ENCODE results near the gene AMPD2.

Gene AMPD2

DNA sequence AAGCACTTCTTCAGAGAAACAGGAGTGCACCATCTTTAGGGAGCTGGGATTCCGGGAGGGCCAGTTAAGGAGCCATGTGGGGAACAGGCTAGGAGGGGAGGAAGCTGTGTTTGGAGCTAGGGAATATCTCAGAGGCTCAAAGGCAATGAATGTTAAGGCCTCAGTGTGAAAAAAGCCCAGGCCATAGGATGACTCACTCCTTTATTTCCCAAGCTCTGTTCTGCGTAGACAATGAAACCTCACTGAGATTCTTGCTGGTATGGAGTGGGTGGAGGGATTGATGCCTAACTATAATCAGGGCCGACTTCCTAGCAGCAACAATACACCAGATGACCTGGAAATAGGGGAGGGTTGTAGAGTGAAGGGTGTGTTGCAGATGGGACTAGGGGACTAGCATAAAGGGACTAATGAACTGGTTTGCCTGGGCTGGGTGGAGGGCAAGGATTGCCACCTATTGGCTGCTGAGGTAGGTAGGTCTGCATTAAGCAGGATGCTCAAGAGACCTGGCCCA is 2.3 kb upstream of the AMPD2 start:
- DNase-seq = no peak

DNA sequence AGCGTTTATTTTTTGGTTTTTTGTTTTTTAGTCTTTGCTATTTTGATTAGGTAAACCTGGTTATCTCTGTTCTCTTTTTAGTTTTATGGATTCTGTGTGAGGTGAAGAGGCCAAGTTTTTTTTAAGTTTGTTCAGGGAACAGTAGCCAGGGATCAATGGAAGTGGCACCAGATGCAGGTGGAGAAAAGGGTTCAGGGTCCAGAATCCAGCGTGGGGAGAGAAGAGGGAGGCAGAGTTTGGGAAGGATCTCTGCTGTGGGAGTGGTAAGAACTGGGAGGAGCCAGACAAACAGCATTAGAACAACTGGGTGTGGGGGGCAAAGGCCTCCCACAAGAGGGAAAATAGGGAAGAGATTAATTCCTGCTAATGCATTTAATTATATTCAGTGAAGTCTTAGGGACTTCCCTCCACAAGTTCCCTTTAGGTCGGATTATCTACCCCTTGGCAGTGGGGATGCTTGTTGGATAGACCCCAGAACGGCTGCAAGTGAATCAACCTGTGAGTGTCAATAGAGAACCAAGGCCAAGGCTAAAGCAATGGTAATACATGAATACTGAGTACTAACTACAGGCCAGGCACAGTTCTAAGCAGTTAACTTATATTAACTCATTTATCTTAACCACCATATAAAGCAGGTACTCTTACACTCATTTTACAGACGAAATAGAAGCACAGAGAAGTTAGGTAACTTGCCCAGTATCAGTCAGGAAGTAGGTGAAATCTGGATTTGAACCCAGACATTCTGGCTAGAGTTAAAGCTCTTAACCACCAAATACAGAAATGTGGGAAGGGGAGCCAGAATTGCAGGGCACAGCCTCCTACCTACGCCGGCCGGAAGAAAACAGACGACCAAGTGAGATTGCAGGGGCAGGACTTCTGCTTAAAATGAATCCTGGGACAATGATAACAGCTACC is 719 bp upstream of the AMPD2 start:
- no peak for DNase-seq

DNA sequence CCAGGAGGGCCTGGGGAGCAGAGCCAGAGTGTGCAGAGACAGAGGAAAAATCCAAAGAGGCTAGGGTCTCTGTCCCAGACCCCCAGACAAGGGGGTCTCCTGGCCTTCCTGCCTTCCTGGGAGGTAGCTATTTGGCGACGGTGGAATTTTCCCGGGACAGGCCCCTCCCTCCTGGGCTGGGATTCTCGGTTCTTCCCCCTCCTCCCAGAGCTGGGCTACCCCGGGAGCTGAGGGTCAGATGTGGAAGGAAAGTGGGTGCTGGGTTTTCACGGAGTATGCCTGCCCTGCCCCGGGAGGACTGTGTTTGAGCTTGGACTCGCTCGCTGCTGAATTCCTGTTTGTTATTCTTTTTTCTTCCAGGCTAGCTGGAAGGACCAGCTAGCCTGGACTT is 759 bp downstream of the AMPD2 start:
- no peak for DNase-seq

GRCh38 chr1:109620841-109621286 is 1.2 kb downstream of the AMPD2 start:
- DNase-seq = peak; percentile 98

DNA sequence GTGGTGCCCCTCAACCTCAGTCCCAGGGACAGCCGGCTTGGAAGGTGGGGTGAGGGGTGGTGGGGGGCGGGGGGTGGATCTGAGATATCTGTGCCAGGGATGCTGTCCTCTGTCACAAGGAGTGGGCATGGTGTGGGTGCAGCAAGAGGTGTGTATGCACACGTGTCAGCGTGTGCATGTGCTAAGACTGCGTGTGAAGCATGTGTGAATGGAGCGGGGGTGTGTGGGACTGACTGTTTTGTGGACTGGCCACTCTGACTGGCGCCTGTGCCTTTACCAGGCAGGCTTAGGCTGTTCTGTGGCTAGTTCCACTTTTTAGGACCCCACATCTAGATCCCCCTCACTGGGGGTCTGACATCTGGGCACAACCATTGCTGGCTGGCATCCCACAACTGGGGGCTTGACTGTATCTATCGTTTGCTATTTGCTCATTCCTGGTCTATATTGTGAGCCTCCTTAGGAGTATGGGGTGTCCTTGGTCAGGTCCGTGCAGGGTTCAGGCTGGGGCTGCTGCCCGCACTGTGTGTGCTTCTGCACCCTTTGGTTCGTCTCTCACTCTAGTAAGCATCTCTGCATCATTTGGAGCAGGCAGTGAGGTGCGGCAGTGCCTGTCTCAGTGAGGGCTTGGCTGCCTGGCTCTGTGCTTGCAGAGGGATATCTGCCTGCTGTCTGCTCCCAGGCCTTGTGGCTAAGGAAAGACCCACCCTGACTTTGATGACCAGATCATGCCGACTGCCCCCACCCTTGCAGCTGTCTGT is 1.9 kb downstream of the AMPD2 start:
- DNase-seq = no peak

GRCh38 chr1:109622137-109622892 is 2.7 kb downstream of the AMPD2 start:
- DNase-seq = no peak

- DNase-seq = no peak
Measured at GRCh38 chr1:109622895-109623294, 3.3 kb downstream of the AMPD2 start.

DNA sequence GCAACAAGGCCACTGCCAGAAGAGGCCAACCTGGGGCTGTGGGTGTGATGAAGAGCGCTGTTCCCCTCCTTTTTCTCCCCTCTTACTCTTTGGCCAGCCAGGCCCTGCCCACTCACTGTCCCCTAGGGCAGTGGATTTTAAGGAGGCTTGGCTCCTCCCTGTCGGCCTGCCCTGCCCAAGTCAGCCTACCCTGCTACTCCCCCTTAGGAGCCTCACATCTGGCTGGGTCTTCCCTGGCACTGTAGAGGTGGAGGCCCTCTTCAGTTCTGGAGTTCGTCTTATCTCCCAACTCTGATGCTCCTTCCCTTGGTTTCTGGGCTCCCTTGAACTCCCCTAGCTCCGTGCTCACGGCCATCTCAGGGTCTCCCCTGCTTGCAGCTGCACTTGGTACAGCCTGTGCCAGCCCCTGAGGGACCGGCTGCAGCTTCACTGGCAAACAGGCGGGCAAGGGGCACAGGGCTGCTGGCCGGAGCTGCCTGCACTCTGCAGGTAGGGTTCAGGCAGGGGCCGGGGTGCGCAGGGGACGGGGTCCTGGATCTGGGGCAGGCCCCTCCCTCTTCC is 4.0 kb downstream of the AMPD2 start:
- DNase-seq = no peak

DNA sequence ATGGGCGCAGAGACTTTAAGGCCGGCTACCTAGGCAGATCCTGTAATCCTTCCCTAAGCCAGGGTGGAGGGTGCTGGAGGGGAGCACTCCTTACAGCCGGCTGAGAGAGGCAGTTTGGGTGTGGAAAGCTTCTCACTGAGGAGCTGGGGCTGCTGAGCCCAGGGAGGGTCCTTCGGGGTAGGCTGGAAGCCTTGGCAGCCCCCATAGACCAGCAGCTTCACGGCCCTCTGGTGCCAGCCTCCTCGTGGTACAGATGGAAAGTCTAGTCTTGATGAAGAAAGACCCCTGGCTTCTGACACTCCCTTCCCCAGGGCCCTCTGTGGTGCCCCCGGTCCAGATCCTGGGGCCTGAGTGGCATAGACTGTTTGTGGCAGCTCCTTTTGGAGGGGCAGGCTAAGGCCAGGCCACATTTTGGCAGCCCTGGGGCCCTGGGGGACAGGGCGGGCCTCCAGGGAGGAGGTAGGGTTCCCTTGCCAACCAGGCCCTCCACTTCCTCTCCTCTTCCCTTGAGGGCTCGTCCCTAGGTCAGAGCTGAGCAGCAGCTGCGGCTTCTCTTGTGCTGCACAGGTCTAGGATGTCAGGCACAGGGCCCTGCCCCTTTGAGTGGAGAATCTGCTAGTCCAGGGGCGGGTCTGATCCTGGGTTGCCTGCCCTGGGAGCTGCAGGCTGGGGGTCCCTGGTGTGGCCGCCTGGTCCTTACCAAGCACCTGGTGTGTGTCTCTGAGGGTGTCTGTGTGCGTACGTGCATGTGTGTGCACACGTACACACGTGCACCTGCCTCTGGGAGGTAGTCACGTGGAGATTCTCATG is 4.8 kb downstream of the AMPD2 start:
- DNase-seq = no peak

GRCh38 chr1:109625176-109625575 is 5.5 kb downstream of the AMPD2 start:
- no peak for DNase-seq

DNA sequence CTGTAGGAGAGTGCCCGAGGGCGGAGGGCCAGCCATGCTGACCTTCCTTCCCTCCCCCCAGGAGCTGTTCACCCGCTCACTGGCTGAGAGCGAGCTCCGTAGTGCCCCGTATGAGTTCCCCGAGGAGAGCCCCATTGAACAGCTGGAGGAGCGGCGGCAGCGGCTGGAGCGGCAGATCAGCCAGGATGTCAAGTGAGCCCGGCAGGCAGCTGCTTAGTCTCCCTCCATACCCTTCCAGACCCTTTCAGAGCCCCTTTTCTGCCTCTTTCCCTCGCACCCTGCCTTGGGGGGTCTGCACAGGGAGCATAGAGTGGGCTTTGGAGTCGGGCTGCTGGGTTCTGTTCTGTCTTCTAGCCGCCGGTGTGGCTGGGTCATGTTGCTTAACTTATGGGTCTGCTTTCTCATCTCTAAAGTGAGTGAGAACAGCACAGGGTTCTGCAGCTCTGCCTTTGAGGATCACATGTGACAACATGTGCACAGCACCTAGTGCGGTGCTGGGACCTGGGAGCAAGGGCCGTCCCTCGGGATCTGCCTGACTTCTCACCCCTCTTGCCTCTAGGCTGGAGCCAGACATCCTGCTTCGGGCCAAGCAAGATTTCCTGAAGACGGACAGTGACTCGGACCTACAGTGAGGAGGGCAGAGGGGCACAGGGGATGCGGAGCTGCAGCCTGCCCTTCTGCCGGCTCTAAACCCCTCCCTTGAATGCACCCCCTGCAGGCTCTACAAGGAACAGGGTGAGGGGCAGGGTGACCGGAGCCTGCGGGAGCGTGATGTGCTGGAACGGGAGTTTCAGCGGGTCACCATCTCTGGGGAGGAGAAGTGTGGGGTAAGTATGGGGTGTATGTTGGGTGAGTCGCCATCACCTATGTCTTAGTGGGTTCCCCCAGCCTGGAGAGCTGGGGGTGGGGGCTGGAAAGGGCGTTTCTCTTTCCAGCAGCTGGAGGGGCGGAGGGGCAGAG is 6.2 kb downstream of the AMPD2 start:
- no peak for DNase-seq

- DNase-seq = no peak
Measured at GRCh38 chr1:109626682-109627408, 7.2 kb downstream of the AMPD2 start.

DNA sequence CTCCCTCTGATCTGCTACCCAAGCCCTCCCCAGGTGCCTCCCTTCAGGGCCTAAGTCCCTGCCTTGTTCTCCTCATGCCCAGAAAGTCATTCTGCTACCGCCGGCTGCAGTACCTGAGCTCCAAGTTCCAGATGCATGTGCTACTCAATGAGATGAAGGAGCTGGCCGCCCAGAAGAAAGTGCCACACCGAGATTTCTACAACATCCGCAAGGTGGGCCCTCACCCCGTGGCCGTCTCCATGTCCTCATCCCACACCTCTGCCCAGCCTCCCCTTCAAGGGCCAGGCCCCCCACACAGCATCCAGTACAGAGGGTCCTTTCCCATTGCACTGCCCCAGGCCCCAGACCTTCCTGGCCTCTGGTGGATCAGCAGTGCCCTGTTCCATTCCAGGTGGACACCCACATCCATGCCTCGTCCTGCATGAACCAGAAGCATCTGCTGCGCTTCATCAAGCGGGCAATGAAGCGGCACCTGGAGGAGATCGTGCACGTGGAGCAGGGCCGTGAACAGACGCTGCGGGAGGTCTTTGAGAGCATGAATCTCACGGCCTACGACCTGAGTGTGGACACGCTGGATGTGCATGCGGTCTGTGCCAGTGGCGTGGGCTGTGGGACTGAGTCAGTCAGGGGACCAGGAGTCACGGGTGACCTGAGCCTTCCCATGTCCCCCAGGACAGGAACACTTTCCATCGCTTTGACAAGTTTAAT is 8.2 kb downstream of the AMPD2 start:
- DNase-seq = no peak

DNA sequence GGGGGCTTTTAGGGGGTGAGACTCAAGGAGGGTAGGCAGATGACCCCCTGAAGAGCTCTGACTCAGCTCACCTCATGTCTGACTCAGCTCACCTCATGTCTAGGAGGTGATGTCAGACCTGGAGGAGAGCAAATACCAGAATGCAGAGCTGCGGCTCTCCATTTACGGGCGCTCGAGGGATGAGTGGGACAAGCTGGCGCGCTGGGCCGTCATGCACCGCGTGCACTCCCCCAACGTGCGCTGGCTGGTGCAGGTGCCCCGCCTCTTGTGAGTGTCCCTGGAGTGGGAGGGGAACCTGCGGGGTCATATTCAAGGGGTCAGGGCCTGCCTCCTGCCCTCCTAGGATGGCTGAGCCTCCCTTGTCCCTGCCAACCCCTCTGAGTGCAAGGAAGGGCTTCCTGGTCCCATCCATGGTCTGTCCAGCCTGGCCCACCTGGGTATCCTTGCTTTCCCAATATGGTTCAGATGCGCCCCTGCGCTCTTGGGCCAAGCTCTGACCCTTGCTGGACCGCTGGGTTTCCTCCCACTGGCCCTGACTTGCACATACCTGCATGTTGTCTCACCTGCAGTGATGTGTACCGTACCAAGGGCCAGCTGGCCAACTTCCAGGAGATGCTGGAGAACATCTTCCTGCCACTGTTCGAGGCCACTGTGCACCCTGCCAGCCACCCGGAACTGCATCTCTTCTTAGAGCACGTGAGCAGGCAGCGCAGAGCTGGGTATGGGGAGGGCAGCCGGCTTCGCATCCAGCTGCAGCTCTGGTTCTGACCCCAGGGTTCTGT is 9.1 kb downstream of the AMPD2 start:
- DNase-seq = no peak

DNA sequence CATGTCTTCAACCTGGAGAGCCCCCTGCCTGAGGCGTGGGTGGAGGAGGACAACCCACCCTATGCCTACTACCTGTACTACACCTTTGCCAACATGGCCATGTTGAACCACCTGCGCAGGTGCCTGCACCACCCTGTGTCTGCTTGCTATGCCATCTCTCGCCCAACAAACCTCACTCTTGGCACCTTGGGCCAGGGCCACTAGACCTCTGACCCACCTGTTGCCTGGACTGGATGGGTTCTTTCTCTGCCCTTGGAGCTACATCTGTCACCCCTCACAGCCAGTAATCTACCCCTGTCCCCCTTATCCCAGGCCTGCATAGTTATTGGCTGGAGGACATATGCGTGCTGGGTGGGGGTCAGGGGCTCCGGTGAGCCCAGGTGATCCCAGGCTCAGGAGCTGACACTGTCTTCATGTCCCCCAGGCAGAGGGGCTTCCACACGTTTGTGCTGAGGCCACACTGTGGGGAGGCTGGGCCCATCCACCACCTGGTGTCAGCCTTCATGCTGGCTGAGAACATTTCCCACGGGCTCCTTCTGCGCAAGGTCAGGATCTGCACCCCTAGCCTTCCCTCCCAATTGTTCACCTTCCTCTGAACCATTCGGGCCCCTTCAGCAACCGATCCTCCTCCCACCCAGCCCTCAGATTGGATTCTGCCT is 9.9 kb downstream of the AMPD2 start:
- DNase-seq = no peak

- DNase-seq = peak; percentile 49
Measured at GRCh38 chr1:109630081-109630897, 10.7 kb downstream of the AMPD2 start.
